H1 (cell line): ENCODE results near the gene SRSF2. TPM values are rescaled to one million over a fixed set of nuclear protein-coding genes. Genes with fewer than 3 reads are reported as not detected.

ENCODE experiments used
- CTCF ChIA-PET: fragments of 300-600 bp; sonication (Branson Sonifier 250); formaldehyde crosslinking; loops from one replicate; lab custom pipeline; 2021; ENCODE audit not compliant: partially characterized antibody; lab: Charles Lee
- POLR2A ChIA-PET: fragments of 300-600 bp; sonication (Branson Sonifier 250); formaldehyde crosslinking; loops from one replicate; lab custom pipeline; 2021; ENCODE audit warnings: inconsistent platforms; ENCODE audit not compliant: partially characterized antibody; lab: Charles Lee
- DNase-seq, 2 experiments: peaks; one replicate each; pipeline versions ENCODE4 v3.0.0 to v3.0.0-alpha.2; 2010 to 2022; ENCODE audit warnings: low spot score in 2 of 2, low read depth in 1 of 2, mixed read lengths in 1 of 2
- FAIRE-seq: peaks from 2 replicates; lab custom pipeline; 2011; peaks lifted over from hg19 to GRCh38; lab: Jason Lieb, UNC
- H2AFZ ChIP-seq: 2 replicates; pipeline ENCODE4 v1.8.1; 2012; ENCODE audit warnings: low read length, inconsistent platforms
- H2AK5ac ChIP-seq: 2 replicates; pipeline ENCODE4 v1.6.1; 2013; ENCODE audit warnings: low read depth, low read length
- H2BK120ac ChIP-seq: replicated peaks from 2 replicates; pipeline ENCODE3; 2013; ENCODE audit warnings: low read depth, low read length, inconsistent platforms
- H2BK12ac ChIP-seq: 2 replicates; pipeline ENCODE4 v1.6.1; 2013; ENCODE audit warnings: low read depth, low read length
- H2BK15ac ChIP-seq: 2 replicates; pipeline ENCODE4 v1.6.1; 2013; ENCODE audit warnings: low read length
- H2BK20ac ChIP-seq: 2 replicates; pipeline ENCODE4 v1.6.1; 2013; ENCODE audit warnings: low read length
- H2BK5ac ChIP-seq: 2 replicates; pipeline ENCODE4 v1.6.1; 2013; ENCODE audit warnings: low read depth, low read length
- H3K14ac ChIP-seq: 2 replicates; pipeline ENCODE4 v1.6.1; 2013; ENCODE audit warnings: inconsistent platforms; ENCODE audit not compliant: insufficient read length
- H3K18ac ChIP-seq: 2 replicates; pipeline ENCODE4 v1.6.1; 2013; ENCODE audit warnings: low read length; ENCODE audit errors: extremely low read depth
- H3K23ac ChIP-seq: 2 replicates; pipeline ENCODE4 v1.6.1; 2013; ENCODE audit warnings: inconsistent platforms; ENCODE audit not compliant: insufficient read length
- H3K23me2 ChIP-seq: 2 replicates; pipeline ENCODE4 v1.6.1; 2013; ENCODE audit warnings: low read depth, low read length
- H3K27ac ChIP-seq: 2 replicates; pipeline ENCODE4 v1.6.1; 2011; ENCODE audit warnings: low read depth, low read length, inconsistent platforms
- H3K27me3 ChIP-seq, 4 experiments: replicated peaks in 1 of 4; 1 replicate in 1 of 4; 2 replicates in 3 of 4; pipeline versions ENCODE4 v1.6.1 to v1.8.1; 2011 to 2013; ENCODE audit warnings: low read length in 3 of 4, mild to moderate bottlenecking in 3 of 4, inconsistent platforms in 2 of 4, mixed read lengths in 2 of 4, moderate library complexity in 1 of 4; ENCODE audit not compliant: control insufficient read depth in 3 of 4, insufficient read depth in 3 of 4; ENCODE audit errors: extremely low read depth in 1 of 4
- H3K36me3 ChIP-seq, 4 experiments: 2 replicates each; pipeline versions ENCODE4 v1.6.1 to v1.8.1; 2011 to 2013; ENCODE audit warnings: mild to moderate bottlenecking in 4 of 4, low read length in 3 of 4, moderate library complexity in 2 of 4, control low read depth in 1 of 4, inconsistent platforms in 1 of 4; ENCODE audit not compliant: insufficient read depth in 4 of 4, control insufficient read depth in 2 of 4
- H3K4ac ChIP-seq: replicated peaks from 2 replicates; pipeline ENCODE3; 2013; ENCODE audit warnings: low read length, low read depth, mixed read lengths, inconsistent platforms; ENCODE audit not compliant: insufficient read length
- H3K4me1 ChIP-seq, 4 experiments: replicated peaks in 1 of 4; 1 replicate in 1 of 4; 2 replicates in 3 of 4; pipeline versions ENCODE4 v1.6.1 to v1.8.1; 2011 to 2013; ENCODE audit warnings: low read length in 3 of 4, inconsistent platforms in 2 of 4, mixed read lengths in 1 of 4; ENCODE audit not compliant: insufficient read depth in 4 of 4, control insufficient read depth in 3 of 4
- H3K4me2 ChIP-seq, 2 experiments: 2 replicates each; pipeline versions ENCODE4 v1.6.1 to v1.8.1; 2011 to 2013; ENCODE audit warnings: low read depth in 2 of 2, low read length in 2 of 2, control low read depth in 1 of 2, inconsistent platforms in 1 of 2, mild to moderate bottlenecking in 1 of 2; ENCODE audit not compliant: insufficient read depth in 1 of 2
- H3K4me3 ChIP-seq, 4 experiments: fragments of 200-600, 300-600 bp in 1 of 4; sonication (generic), shearing (Covaris generic), sonication (Bioruptor Twin) in 1 of 4; 2 replicates each; pipeline versions ENCODE4 v1.5.1 to v1.8.1; 2011 to 2016; ENCODE audit warnings: low read length in 4 of 4, low read depth in 3 of 4, control low read depth in 2 of 4, inconsistent platforms in 2 of 4, mild to moderate bottlenecking in 2 of 4, mixed read lengths in 1 of 4, moderate library complexity in 1 of 4; ENCODE audit not compliant: insufficient read depth in 2 of 4; ENCODE audit errors: extremely low read depth in 1 of 4
- H3K56ac ChIP-seq: replicated peaks from 2 replicates; pipeline ENCODE3; 2013; ENCODE audit warnings: low read depth, mild to moderate bottlenecking, mixed read lengths, low read length, inconsistent platforms; ENCODE audit not compliant: insufficient read length
- H3K79me1 ChIP-seq: 2 replicates; pipeline ENCODE4 v1.6.1; 2013; ENCODE audit warnings: low read depth, low read length, control low read depth
- H3K79me2 ChIP-seq, 2 experiments: 2 replicates each; pipeline versions ENCODE4 v1.6.1 to v1.8.1; 2012 to 2013; ENCODE audit warnings: low read length in 2 of 2, mild to moderate bottlenecking in 2 of 2, inconsistent platforms in 1 of 2; ENCODE audit not compliant: insufficient read depth in 2 of 2, control insufficient read depth in 1 of 2
- H3K9ac ChIP-seq, 4 experiments: replicated peaks in 1 of 4; 1 replicate in 1 of 4; 2 replicates in 3 of 4; pipeline versions ENCODE4 v1.6.1 to v1.8.1; 2011 to 2013; ENCODE audit warnings: low read depth in 3 of 4, low read length in 3 of 4, control low read depth in 2 of 4, mild to moderate bottlenecking in 2 of 4, moderate library complexity in 2 of 4, inconsistent platforms in 1 of 4; ENCODE audit errors: extremely low read depth in 1 of 4
- H3K9me3 ChIP-seq, 2 experiments: 2 replicates each; pipeline versions ENCODE4 v1.6.1 to v1.8.1; 2012 to 2013; ENCODE audit warnings: mild to moderate bottlenecking in 2 of 2, moderate library complexity in 2 of 2, control low read depth in 1 of 2, inconsistent platforms in 1 of 2, low read depth in 1 of 2, low read length in 1 of 2, mixed read lengths in 1 of 2; ENCODE audit not compliant: insufficient read depth in 2 of 2
- H4K20me1 ChIP-seq, 2 experiments: replicated peaks in 1 of 2; 2 replicates each; pipeline versions ENCODE3 to v1.8.1; 2011 to 2013; ENCODE audit warnings: inconsistent platforms in 2 of 2, low read length in 2 of 2, mild to moderate bottlenecking in 1 of 2; ENCODE audit not compliant: insufficient read depth in 2 of 2, control insufficient read depth in 1 of 2
- H4K5ac ChIP-seq: 2 replicates; pipeline ENCODE4 v1.6.1; 2013; ENCODE audit warnings: low read length, low read depth, mixed read lengths, inconsistent platforms; ENCODE audit not compliant: insufficient read length
- H4K8ac ChIP-seq: 2 replicates; pipeline ENCODE4 v1.8.0; 2013; ENCODE audit warnings: mild to moderate bottlenecking, moderate library complexity, low read length, inconsistent platforms; ENCODE audit not compliant: insufficient read depth; ENCODE audit errors: extremely low read depth
- H4K91ac ChIP-seq: replicated peaks from 2 replicates; pipeline ENCODE3; 2013; ENCODE audit warnings: low read length, mixed read lengths, inconsistent platforms; ENCODE audit not compliant: insufficient read length
- CEBPB ChIP-seq: IDR thresholded peaks from 2 replicates; pipeline ENCODE4 v1.6.1; 2012; ENCODE audit warnings: low read depth, low read length
- GABPA ChIP-seq: IDR thresholded peaks from 2 replicates; pipeline ENCODE4 v1.6.1; 2011; ENCODE audit warnings: mild to moderate bottlenecking, low read length, moderate library complexity, borderline replicate concordance; ENCODE audit not compliant: insufficient read depth
- JUN ChIP-seq: IDR thresholded peaks from 2 replicates; pipeline ENCODE4 v1.6.1; 2011; ENCODE audit warnings: low read depth, mild to moderate bottlenecking, improper control_type of control experiment, low read length
- PHF8 ChIP-seq: fragments of 200-600 bp; sonication (generic); conservative IDR thresholded peaks from 2 replicates; pipeline ENCODE4 v1.7.1; 2012; ENCODE audit warnings: low read depth, mild to moderate bottlenecking, inconsistent platforms, low read length, moderate library complexity
- RXRA ChIP-seq: IDR thresholded peaks from 2 replicates; pipeline ENCODE4 v1.6.1; 2011; ENCODE audit warnings: low read depth, mild to moderate bottlenecking, low read length, moderate library complexity; ENCODE audit not compliant: insufficient read depth
- SRF ChIP-seq: IDR thresholded peaks from 2 replicates; pipeline ENCODE4 v1.6.1; 2011; ENCODE audit warnings: mild to moderate bottlenecking, low read depth, low read length, moderate library complexity
- SUZ12 ChIP-seq: fragments of 200-600 bp; sonication (generic); IDR thresholded peaks from 2 replicates; pipeline ENCODE4 v1.6.1; 2012; ENCODE audit warnings: mild to moderate bottlenecking, inconsistent platforms, low read length, moderate library complexity, mixed read lengths
- YY1 ChIP-seq: IDR thresholded peaks from 2 replicates; pipeline ENCODE4 v1.6.1; 2011; ENCODE audit warnings: low read depth, mild to moderate bottlenecking, low read length
- whole genome bisulfite sequencing, 2 experiments: shearing (Covaris generic) in 1 of 2; methylation state at CpG; one replicate each; pipeline versions ENCODE4 v1.1.6 to v1.1.7; 2013 to 2015; ENCODE audit warnings: low lambda C conversion rate in 2 of 2, mixed read lengths in 2 of 2, inconsistent platforms in 1 of 2, low coverage in 1 of 2, missing lambda C conversion rate in 1 of 2; ENCODE audit not compliant: insufficient replicate concordance in 2 of 2, insufficient coverage in 1 of 2, insufficient read length in 1 of 2; ENCODE audit errors: extremely low coverage in 1 of 2, missing lambda C conversion rate in 1 of 2; 5-methylcytosine and 5-hydroxymethylcytosine counted together
- polyA plus RNA-seq, 7 experiments: library from polyadenylated mRNA; depleted of rRNA in 3 of 7; stranded (reverse) in 5 of 7; unstranded in 2 of 7; fragments of >200 nt in 5 of 7; fragments of 200-250 nt in 2 of 7; gene quantifications; 1 replicate in 5 of 7; 2 replicates in 1 of 7; 4 replicates in 1 of 7; pipeline versions ENCODE4 v1.2.1 to v1.2.3, GENCODE V29; 2011 to 2013; ENCODE audit warnings: missing spikeins in 2 of 7, mixed read lengths in 2 of 7
- total RNA-seq: library from RNA; stranded (reverse); fragmentation: NEBNext Ultra II Directional; extraction: Animal tissue kit (Norgen Biotek cat#: 25700); gene quantifications from 2 replicates; pipeline ENCODE4 v1.2.1, GENCODE V29; 2021

Gene SRSF2
- total and polyA plus RNA-seq, 2 of the 8 experiments (the other 6 are each of a cell fraction or from before 2014, with no cell fraction given) = 397 to 401 TPM

- no peak overlapping the region for H2AFZ ChIP-seq
- no peak overlapping the region for H4K5ac ChIP-seq
- H3K9ac ChIP-seq = no peak overlapping the region
- H2AK5ac ChIP-seq = no peak overlapping the region
- no peak overlapping the region for H3K27ac ChIP-seq
- no peak overlapping the region for H2BK12ac ChIP-seq
- ChIA-PET CTCF (interaction anchor here (0.6 to 13.1 kb wide), 7 partner anchors 9 to 300 kb away, joined by 3 to 155 read pairs (median 4); partner anchors contain the start of gene MXRA7), POLR2A (interaction anchor here (2.7 kb wide), 1 partner anchor 19 kb away, joined by 12 read pairs; no protein-coding TSS in a partner anchor)
- 95% methylated on average over 11 of the region's 11 CpGs; no CpG with 5 or more reads in 1 of the 2 experiments for WGBS, 2 experiments
- H3K4me1 ChIP-seq = peaks cover 0 to 12% (median 5%) of the 10 kb centered on the region in 4 experiments; a peak in 5 of 7 replicates
- H3K4me2 ChIP-seq = no peak overlapping the region
- H3K4ac ChIP-seq = no peak overlapping the region
- no peak overlapping the region for H2BK20ac ChIP-seq
- no peaks in the 10 kb centered on the region for H3K79me2 ChIP-seq
- H3K14ac ChIP-seq = no peak overlapping the region
- no peaks in the 10 kb centered on the region for H3K9me3 ChIP-seq
- H3K18ac ChIP-seq = no peak overlapping the region
- FAIRE-seq (no peak), DNase-seq (no peak)
- no peaks in the 10 kb centered on the region for H3K23me2 ChIP-seq
- no peaks in the 10 kb centered on the region for H3K79me1 ChIP-seq
- H3K4me3 ChIP-seq = no peak overlapping the region
- H2BK15ac ChIP-seq = no peak overlapping the region
- no peak overlapping the region for H4K8ac ChIP-seq
- H3K36me3 ChIP-seq = no peaks in the 10 kb centered on the region
- no peak overlapping the region for H3K23ac ChIP-seq
- no peaks in the 10 kb centered on the region; a peak in 1 of 7 replicates for H3K27me3 ChIP-seq
- H4K91ac ChIP-seq = no peak overlapping the region
- H2BK5ac ChIP-seq = no peak overlapping the region
- no peak overlapping the region for H2BK120ac ChIP-seq
- H4K20me1 ChIP-seq = peaks cover 0 to 2% of the 10 kb centered on the region in 2 experiments
- no peak overlapping the region for H3K56ac ChIP-seq
- no peak for TF ChIP-seq SRF
- no peak for TF ChIP-seq YY1
- TF ChIP-seq GABPA = no peak
- TF ChIP-seq PHF8 = no peak
- no peak for TF ChIP-seq JUN
- no peak for TF ChIP-seq CEBPB
- TF ChIP-seq SUZ12 = no peak
- no peak for TF ChIP-seq RXRA
Measured at GRCh38 chr17:76689859-76690258, 47.3 kb downstream of the SRSF2 start.
